GM19043 (cell line): ENCODE data around the gene PROM1.

ENCODE experiments used
- ATAC-seq: cut with Tn5 transposase; IDR thresholded peaks from one replicate; pipeline ENCODE4 v1.9.1; 2021; ENCODE audit warnings: low read depth; ENCODE audit not compliant: unreplicated experiment

Gene PROM1, protein sequence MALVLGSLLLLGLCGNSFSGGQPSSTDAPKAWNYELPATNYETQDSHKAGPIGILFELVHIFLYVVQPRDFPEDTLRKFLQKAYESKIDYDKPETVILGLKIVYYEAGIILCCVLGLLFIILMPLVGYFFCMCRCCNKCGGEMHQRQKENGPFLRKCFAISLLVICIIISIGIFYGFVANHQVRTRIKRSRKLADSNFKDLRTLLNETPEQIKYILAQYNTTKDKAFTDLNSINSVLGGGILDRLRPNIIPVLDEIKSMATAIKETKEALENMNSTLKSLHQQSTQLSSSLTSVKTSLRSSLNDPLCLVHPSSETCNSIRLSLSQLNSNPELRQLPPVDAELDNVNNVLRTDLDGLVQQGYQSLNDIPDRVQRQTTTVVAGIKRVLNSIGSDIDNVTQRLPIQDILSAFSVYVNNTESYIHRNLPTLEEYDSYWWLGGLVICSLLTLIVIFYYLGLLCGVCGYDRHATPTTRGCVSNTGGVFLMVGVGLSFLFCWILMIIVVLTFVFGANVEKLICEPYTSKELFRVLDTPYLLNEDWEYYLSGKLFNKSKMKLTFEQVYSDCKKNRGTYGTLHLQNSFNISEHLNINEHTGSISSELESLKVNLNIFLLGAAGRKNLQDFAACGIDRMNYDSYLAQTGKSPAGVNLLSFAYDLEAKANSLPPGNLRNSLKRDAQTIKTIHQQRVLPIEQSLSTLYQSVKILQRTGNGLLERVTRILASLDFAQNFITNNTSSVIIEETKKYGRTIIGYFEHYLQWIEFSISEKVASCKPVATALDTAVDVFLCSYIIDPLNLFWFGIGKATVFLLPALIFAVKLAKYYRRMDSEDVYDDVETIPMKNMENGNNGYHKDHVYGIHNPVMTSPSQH

DNA sequence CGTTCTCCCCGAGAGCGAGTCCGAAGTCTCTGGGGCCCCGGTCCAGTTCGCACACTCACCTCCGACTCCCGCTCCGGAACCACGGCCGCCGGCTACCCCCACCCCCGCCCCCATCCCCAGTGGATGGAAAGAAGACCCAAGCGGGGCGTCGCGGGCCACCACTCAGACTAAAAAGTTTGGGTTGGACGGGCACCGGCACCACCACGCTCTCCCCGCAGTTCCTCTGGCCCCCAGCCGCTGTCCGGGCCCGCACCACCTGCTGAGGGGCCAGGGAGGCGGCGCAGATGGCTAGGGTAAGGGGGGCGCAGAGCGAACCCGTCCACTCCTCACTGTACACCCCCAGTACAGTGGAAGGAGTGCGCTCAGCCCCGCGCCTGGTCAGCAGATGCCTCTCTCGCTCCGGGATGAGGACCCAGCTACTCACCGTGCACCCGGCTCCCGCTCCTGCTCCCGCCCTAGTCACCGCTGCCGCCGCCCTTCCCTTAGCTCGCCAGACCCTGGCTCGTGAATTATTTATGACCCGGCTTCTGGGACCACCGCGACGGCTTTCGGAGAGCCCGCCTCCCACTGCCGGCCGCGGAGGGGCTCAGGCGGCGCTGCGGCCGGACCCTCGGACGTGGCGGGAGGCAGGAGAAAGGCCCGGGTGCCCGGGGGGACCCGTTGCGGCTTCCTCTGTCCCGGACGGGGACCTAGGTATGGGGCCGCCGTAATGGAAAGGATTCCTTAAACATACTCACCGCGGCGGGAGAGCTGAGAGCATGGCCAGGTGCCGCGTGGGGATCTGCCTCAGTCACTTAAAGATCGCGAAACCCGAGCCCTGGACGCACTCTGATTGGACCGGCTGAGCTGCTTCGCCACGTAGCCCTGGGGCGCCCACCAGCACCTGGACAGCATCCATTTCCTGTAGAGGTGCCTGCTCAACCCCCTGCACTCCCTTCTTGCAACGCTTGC is at the start of gene PROM1:
Gene PROM1 (minus strand): TSS at position 783 of the 951 bp plus-strand sequence. CDS start 8,117 bp downstream, outside the sequence.
- no peak for ATAC-seq

DNA sequence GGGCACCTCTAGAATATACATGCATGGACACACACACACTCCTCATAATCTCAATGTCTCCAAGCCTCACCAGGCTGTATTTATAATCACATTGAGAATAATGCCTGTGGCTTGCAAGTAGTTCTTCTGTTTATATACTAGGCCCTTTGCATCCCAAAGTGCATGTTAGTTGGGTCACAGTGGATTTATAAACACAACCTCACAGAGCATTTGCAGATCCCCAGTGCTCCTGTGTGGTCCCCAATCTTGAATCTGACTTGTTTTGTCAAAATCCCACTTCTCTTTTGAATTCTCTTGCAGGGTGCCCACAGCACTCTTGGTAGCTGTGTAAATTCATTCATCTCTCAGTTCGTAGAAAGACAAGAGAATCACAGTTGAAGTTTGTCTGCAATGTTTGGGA is 49.6 kb upstream of the PROM1 start:
- no peak for ATAC-seq

DNA sequence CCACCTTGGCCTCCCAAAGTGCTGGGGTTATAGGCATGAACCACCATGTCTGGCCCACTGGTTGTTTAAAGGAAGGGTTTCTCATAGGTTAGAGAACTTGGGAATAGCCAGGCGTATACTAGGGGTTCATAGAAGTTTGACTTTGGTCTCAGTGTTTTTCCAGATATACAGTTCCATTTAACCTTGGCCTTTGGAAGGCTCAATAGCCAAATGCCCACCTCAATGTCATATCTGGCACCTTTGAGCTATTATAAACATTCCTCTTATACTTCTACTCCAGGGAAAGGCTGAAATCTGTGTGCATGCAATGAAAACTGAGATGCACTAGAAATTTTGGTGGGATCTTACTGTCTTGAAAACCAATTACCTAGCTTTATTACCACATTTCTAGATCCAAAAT is 47.5 kb upstream of the PROM1 start:
- ATAC-seq, result no peak

DNA sequence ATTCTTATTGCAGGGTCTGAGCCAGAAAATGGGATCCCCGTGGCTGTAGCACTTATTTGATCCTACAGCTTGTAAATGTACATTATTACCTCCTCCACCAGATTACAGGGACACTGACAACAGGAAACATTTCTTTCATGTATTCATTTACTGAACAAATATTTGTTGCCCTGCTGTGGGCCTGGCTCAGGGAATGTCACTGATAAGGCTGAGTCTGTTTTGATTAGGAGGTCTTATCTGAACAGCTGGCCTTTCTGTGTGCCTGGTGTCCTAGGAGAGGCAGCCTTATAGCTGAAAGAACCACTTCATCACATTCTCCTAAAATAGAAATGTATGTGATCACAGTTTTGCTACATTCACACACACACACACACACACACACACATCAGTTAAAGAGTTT is 45.5 kb upstream of the PROM1 start:
- no peak for ATAC-seq

DNA sequence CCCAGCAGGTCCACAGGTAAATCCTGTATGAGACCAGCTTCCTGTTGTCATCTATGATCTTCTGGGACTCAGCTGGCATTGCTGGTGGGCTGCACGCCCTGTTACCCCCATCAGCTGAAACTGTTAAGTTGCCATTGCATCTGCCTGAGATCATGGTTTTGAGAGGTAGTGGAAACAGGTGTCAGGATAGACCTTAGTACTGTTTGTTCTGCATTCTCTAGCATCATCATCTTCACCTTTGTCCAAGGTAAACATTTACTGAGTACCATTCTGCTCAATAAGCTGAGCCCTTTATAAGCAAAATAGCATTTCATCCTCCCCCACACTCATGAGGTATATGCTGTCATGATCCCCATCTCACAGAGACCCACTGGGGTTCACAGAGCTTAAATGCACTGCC is 42.9 kb upstream of the PROM1 start:
- no peak for ATAC-seq

DNA sequence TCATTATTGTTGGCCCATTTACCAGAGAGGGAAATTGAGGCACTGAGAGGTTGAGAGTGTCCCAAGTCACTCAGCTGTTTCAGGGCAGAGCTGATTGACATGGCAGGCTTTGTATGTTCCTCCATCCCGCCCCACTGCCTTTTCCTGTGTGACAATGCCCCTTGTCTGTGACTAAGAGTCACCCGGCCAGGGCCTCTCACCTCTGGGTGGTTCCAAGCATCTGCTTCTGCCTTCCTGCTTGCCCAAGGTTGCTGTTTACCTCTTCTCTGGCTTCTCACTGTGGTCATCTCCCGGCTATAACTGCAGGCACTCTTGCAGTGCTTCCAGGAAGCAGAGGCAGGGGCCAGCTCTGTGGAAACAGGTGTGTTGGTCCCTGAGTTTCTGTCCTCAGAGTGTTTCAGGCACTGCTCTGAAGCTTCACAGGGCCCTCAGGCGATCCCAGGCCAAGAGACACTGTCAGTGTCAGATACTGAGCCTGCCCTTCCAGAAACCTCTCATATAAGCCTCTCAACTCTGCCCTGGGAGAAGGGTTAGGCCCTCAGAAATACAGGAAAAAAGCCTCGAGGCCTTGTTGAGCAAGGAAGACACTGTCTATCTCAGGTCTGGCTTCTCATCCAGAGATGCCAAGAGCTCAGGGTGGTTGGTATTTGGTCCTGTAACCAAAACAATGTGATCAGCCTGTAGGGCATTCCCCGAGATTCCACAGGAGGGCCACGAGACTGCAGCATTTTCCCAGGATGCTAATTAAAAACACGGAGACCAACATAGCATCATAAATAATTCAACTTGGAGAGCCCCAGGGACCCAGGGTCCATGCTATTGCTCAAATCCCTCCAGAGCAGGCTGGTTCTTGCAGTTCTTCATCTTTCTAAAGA is 42.0 kb upstream of the PROM1 start:
- ATAC-seq, result no peak

DNA sequence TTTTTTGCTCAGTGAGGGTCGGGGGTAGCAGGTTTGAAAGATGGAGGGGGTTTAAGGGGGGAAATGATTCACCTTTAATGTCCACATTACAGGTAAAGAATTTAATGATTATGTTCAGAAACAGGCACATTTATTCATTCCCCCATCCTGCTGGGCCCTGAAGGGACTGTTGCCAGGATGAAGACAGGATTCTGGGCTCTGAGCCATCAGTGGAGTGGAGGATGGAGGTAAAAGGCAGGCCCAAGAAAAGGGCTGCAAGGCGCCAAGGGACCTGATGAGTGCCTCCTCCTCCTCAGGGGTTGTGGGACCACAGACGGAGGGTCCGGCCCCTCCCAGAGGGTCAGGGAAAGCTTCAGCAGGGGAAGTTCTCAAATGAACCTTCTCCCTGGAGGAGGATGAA is 40.4 kb upstream of the PROM1 start:
- ATAC-seq, result no peak

DNA sequence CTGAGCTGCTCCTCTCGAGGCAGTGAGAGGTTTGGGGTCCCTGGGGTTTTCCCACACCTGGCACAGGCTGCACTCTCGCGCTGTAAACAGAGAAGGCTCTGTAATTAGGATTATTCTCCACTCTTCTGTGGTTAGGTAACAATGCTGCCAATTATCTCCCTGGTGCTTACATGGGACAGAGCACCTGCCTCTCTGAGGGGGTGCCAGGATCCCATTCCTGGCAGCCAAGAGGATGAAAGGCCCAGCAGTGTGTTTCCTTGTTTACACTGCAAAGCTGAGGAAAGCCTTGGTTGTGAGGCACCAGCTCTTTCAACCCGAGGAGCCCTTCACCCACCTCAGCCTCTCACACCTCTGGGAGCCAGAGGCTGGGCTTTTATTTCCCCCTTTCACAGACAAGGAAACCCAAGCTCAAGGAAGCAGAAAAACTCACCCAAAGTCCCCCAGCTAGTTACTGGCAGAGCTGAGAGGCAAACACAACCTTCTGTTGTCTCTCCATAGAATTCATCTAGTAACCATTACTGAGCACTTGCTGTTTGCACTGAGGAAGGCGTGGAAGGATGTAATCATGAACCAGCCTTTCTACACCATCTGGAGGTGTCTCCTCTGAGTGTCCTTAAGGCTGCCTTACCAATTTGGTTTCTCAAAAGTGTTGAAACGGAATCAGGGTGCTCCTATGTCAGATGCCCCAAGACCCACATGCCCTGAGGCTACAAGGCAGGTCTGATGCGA is 39.7 kb upstream of the PROM1 start:
- ATAC-seq, result no peak

DNA sequence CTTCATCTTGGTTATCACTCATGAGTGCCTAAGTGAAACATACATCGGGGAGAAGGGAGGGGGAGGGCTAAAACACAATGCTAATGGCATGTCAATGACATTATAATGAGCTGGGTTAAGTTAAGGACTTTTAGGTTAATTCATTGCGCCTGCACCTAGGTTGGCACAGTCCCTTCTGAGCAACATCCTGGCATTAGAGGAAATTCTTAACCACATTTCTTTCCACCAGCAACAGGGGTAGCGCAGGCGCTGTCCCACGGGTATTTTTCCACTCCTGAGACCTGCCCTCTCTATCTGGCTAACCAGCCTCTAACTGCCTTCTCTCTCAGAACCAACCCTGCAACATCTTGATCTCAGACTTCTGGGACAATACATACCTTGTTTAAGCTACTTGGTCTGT is 39.0 kb upstream of the PROM1 start:
- ATAC-seq, result no peak

DNA sequence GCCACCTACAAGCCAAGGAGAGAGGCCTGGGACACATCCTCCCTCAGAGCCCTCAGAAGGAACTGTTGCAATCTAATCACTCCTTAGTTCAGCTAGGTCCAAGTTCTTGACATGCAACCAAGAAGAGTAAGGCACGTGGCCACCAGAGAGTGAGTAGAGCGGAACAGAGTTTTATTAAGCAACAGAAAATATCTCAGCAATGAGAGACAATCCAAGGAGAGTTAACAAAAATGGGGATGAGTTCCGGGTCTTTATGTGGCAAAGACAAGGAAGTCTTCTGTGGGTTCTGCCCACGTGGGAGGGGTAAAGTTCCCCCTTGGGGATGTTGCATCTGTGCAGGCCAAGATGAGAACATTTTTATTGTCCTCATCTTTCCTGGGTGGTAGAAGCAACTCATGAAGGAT is 38.5 kb upstream of the PROM1 start:
- ATAC-seq, result no peak

DNA sequence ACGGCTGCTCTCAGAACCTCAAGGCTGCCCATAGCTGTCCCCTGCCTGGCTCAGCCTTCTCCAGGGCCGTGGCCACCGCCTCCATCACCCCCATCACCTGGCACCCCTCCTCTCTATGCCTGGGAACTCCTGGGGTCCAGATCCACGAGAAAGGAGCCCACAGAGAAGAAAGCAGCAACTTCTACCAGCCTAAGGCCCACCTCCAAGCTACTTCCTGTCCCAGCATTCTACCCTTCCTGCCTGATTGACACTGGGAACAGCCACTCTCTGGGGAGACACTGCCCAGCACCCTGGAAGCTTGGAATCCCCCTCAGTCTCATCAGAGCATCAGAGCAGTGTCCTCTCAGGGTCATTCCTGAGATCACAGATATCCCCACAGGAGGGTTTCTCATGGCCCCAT is 36.9 kb upstream of the PROM1 start:
- no peak for ATAC-seq

DNA sequence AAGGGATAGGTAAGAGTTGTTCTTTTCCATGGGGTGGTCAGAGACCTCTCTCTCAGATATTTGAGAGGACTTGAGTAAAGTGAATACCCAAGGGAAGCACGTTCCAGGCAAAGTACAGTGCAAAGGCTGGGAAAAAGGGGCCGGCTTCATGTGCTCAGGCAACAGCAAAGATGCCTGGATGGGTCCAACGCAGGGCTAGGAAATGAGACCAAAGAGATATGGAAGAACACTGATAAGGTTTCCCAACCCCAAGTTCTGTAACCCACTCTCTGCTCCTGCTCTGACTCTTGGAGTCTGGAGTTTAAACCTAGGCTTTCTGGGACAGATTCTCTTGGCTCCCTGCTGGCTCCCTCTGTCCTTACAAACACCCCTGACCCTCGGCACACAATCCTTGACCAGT is 36.2 kb upstream of the PROM1 start:
- ATAC-seq, result no peak

DNA sequence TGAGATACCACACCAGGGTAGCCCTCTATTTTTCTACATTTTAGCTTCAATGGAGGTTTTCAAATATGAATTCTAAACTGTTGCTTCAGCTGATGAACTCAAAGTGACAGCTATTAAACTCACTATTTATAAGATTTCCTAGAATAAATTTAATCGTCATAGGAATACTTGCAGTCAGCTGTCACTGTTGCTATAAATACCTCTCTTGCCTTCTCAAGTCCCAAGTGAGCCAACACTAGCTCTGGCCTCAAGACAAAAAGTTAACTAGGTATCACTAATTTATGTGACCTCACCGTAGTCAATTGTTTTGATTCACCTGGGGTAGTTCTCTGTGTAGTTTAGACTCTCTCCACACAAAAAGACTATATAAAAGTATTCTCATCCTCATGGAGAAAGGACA is 34.3 kb upstream of the PROM1 start:
- ATAC-seq, result no peak

DNA sequence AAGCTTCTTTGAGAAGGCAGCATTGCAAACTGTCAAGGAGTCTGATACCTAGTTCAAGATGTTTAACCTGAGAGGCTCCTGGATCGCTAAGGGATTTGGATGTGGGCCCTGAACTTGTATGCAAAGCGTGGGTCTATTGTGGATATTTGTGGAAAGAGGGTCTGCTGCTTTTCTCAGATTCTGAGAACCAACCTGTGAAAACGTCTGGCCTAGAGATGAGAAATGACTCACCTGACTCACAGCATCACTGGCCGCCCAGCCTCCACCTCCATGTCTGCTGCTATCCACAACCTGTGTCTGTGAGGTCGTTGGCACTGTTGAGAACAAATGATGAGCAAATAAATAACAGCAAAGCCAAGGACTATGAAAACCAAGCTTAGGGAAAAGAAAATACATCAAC is 33.3 kb upstream of the PROM1 start:
- no peak for ATAC-seq

DNA sequence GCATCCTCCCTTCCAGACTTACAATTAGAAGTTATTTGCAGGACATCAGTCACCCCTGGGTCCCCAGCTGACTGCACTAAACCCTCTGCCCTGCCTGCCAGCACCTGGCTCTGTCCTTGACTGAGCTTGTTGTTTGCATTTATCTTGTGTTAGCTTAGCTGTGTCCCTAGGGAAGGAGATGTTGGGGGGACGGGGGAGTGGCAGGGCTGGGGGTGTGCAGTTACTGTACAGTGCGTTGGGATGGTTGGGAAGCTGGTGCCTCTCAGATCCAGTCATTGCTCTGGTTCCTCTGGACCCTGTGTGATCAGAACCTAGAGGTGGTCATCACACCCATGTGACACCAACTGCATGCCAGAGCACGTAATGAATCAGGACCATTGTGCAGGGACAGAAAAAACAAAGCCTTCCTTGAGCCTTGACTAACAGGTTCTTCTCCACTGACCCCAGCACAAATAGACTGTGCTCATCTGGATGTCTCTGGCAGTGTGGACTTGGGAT is 32.7 kb upstream of the PROM1 start:
- ATAC-seq, result no peak

DNA sequence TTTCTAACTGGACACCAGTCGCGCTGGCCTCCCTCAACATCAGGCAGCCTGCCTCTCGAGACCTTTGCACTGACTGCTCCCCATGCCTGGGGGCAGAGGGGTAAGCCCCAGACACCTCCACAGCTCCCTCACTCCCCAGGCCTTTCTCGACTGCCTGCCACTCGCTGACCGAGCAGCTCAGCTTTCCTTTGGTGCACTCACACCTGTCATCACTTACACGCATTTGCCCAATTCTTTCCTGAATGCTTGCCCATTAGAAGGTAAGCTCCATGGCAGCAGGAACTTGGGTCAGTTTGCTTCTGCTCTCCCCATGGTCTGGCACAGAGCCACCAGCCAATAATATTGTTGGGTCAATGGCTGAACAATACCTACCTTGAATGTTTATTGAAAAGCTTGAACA is 32.2 kb upstream of the PROM1 start:
- no peak for ATAC-seq

DNA sequence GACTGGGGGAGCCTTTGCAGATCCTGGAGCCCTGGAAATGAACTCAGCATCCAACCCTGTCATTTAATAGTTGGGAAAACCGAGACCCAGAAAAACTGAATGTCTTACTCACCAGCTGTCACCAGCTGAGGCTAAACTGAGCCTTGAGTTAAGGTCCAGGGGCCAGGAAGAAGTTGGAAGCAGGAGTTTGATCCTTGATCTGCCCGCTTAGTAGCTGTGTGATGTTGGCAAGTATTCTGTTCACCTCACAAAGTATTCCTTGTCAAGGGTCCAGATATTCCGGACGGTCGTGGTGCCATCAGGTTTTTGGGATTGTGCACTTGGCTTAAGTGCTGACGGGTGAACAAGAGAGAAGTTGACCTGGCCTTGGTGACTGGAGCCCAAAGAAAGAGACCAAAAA is 30.7 kb upstream of the PROM1 start:
- no peak for ATAC-seq

DNA sequence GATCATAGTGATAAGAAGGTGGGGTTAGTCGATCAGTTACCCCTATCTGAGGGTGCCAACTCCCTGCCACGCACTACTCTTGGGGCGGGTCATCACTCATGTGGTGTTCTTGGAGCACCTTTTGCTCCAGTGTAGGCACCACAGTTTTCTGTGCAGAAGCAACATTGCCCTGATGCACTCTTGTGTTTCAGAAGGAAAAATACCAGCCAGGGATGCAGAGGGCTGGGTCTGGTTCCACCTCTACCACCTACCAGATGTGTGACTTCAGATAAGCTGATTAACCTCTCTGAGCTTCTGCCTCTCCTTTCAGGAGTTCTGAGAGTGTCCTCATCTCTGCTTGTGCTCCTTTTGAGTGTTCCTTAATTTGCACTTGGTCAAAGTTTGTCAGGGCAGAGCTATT is 29.9 kb upstream of the PROM1 start:
- no peak for ATAC-seq

DNA sequence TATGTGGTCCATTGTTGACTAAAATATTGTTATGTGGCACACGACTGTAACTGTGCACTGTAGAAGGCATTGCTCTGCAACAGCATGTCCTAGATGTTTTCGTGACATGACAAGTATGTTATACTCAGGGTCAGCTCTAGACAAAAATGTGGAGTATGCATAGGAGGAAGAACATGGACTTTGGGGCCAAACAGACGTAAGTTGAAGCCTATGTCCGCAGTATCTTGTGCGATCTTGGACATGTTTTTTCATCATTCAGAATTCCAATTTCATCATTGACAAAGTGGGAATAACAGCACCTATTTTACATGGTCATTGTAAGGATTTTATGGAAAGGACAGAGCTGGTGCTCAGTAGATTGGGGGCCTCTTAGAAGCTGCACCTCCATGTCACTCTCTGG is 27.7 kb upstream of the PROM1 start:
- no peak for ATAC-seq
